ENCODE data around the gene FGGY. TPM values are rescaled to one million over a fixed set of nuclear protein-coding genes. Genes with fewer than 3 reads are reported as not detected.
"Not testable (repeated sequence)": the region's sequence is repeated elsewhere in the genome, so short reads cannot be mapped to it uniquely, and the experiment has no call there.

FGGY gene
- total RNA-seq, 2 donors from 2014 or later: 6.7 to 8.5 TPM

DNA sequence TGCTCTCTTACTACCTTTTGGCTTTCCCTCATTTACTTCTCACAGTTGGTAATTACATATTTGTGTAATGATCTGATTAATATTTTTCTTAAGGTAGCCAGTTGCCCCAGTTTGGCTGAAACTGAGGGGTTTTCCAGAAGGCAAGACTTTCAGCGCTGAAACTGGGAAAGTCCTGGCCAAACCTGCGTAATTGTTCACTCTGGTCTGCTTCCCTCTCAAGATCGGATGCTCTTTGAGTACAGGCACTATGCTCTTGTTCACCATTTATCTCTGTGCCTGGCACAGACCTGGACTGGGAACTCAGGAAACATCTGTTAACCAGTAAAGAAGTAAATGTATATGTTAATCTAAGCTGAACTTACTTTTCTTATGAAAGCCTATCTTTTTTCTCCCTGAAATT, 308.3 kb downstream of the FGGY start:
- DNase-seq (no peak), ATAC-seq (no peak)
- Mint-ChIP-seq H3K27ac (no peak overlapping the region), H3K27me3 (no peaks in the 10 kb centered on the region), H3K36me3 (ENCODE audit: low read depth) (peaks cover 7% of the 10 kb centered on the region), H3K4me3 (no peak overlapping the region), H3K4me1 (peaks cover 2% of the 10 kb centered on the region)
- no peaks in the 10 kb centered on the region for H3K9me3 ChIP-seq (ENCODE audit: control insufficient read depth, low read length, poor library complexity, severe bottlenecking)

DNA sequence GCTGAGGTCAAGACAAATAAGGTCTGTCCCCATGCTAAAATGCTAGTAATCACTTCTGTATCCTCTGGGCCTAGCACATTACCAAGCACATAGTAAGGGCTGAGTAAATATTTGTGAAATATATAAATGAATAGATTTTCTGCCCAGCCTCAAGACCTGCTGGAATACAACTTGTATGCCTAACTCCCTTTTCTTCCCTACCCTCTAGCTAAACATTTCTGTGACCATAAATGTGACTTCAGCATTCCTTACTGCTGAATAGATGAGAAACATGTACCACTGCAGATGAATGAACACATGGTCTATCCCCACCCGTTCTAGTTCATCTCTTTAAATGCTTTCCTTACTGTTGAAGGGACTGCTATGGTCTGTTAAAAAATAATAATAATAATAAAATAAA, 308.9 kb downstream of the FGGY start:
- Mint-ChIP-seq H3K27me3 (no peaks in the 10 kb centered on the region), H3K4me1 (peaks cover 2% of the 10 kb centered on the region), H3K4me3 (no peak overlapping the region), H3K36me3 (ENCODE audit: low read depth) (peaks cover 7% of the 10 kb centered on the region), H3K27ac (no peak overlapping the region)
- no peak for DNase-seq
- H3K9me3 ChIP-seq (ENCODE audit: control insufficient read depth, low read length, poor library complexity, severe bottlenecking): no peaks in the 10 kb centered on the region
- no peak for ATAC-seq

DNA sequence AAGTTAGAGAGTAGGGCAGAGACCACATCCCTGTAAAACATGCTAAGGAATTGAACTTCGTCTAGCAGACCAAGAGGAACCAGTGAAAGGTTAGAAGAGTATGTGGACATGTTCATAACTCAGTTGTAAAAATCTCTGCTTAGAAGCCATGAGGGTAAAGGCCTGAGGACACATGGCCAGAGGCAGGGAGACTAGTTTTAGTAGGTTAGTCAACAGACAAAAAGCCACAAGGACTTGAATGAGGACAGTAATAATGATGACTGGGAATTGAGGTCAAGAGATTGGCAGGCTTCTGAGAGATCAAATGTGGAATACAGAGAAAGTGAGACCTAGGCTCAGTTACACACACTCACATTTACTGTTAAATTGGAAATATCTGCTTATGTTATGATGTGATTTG, 312.4 kb downstream of the FGGY start:
- ATAC-seq (no peak), DNase-seq (no peak)
- no peaks in the 10 kb centered on the region for H3K27me3 Mint-ChIP-seq
- no peak overlapping the region for H3K27ac Mint-ChIP-seq
- H3K9me3 ChIP-seq (ENCODE audit: control insufficient read depth, low read length, poor library complexity, severe bottlenecking): no peaks in the 10 kb centered on the region
- H3K4me1 Mint-ChIP-seq: peaks cover 2% of the 10 kb centered on the region
- peaks cover 7% of the 10 kb centered on the region for H3K36me3 Mint-ChIP-seq (ENCODE audit: low read depth)
- no peak overlapping the region for H3K4me3 Mint-ChIP-seq

DNA sequence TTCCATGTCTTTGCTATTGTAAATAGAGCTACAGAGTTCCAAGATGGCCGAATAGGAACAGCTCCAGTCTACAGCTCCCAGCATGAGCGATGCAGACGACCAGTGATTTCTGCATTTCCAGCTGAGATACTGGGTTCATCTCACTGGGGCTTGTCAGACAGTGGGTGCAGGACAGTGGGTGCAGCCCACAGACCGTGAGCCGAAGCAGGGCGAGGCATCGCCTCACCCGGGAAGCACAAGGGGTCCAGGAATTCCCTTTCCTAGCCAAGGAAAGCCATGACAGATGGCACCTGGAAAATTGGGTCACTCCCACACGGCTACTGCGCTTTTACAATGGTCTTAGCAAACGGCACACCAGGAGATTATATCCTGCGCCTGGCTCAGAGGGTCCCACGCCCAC, 313.6 kb downstream of the FGGY start:
- not testable (repeated sequence) for H3K4me3 Mint-ChIP-seq; DNase-seq; ATAC-seq; H3K27ac Mint-ChIP-seq; H3K36me3 Mint-ChIP-seq (ENCODE audit: low read depth); H3K4me1 Mint-ChIP-seq; H3K9me3 ChIP-seq (ENCODE audit: control insufficient read depth, low read length, poor library complexity, severe bottlenecking); H3K27me3 Mint-ChIP-seq

DNA sequence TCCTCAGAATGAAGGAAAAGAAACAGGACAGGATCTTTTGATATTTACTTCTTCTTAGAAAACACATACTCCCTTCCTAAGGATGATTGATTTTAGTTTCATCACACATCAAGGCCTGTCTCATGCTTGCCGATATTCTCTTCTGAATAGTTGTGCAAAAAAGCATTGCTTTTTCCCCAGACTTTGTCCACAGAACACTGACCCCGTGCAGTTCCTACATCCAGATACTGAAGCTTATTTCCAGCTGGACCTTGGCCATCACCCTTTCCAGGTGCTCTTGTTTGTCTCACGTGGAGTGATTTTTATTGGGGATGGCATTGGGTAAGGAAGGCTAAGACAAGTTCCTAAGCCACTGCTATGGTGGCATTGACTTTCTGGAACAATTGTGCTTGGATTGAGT, 320.5 kb downstream of the FGGY start:
- no peaks in the 10 kb centered on the region for H3K4me1 Mint-ChIP-seq
- no peaks in the 10 kb centered on the region for H3K27me3 Mint-ChIP-seq

DNA sequence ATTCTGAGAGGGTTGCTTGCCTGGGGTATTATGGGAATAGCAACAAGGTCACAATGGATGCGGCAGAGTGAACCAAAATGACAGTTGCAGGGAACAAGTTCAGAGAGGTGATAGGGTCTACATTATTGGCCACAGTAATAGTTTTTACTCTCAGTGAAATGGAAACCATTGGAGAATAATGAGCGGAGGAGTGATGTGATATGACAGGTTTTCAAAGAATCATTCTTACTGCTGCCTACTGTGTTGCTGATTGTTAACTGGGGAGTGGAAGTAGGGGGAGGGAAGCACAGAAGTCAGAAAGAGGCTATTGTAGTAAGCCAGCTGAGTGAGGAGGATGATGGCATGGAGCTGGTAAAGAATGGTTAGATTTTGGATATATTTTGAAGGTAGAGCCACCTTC, 322.7 kb downstream of the FGGY start:
- H3K4me1 Mint-ChIP-seq: no peaks in the 10 kb centered on the region

More for the DNA sequence above, 320.5 kb downstream of the FGGY start:
- peaks cover 5% of the 10 kb centered on the region for H3K36me3 Mint-ChIP-seq (ENCODE audit: low read depth)
- H3K9me3 ChIP-seq (ENCODE audit: control insufficient read depth, low read length, poor library complexity, severe bottlenecking): no peaks in the 10 kb centered on the region
- no peak overlapping the region for H3K4me3 Mint-ChIP-seq
- DNase-seq: no peak
- no peak overlapping the region for H3K27ac Mint-ChIP-seq
- ATAC-seq: no peak

DNA sequence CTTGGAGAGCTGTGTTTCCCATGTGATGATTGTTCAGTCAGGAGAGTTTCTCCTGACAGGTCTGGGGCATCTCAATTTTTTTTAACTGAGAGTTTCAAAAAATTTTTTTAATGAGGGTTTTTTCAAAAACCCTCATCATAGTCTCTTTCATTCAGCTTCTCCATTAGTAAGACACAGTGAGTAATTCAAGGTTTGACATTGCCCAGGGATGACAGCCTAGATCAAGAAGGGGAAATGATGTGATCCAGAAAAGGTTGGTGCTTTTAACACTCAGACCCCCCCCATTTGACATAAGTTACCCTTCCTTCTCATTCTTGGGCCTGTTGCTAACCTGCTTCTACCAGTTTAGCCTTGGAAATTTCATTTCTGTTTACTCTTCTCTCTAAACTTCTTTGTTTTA, 328.5 kb downstream of the FGGY start:
- Mint-ChIP-seq H3K27ac (no peak overlapping the region), H3K27me3 (no peaks in the 10 kb centered on the region), H3K36me3 (ENCODE audit: low read depth) (peaks cover 4% of the 10 kb centered on the region), H3K4me1 (no peaks in the 10 kb centered on the region), H3K4me3 (no peak overlapping the region)
- ATAC-seq (no peak), DNase-seq (no peak)
- H3K9me3 ChIP-seq (ENCODE audit: control insufficient read depth, low read length, poor library complexity, severe bottlenecking): no peaks in the 10 kb centered on the region

More for the DNA sequence above, 322.7 kb downstream of the FGGY start:
- DNase-seq (no peak), ATAC-seq (no peak)
- H3K9me3 ChIP-seq (ENCODE audit: control insufficient read depth, low read length, poor library complexity, severe bottlenecking): no peaks in the 10 kb centered on the region
- Mint-ChIP-seq H3K4me3 (no peak overlapping the region), H3K27me3 (no peaks in the 10 kb centered on the region), H3K27ac (no peak overlapping the region), H3K36me3 (ENCODE audit: low read depth) (peaks cover 7% of the 10 kb centered on the region)

DNA sequence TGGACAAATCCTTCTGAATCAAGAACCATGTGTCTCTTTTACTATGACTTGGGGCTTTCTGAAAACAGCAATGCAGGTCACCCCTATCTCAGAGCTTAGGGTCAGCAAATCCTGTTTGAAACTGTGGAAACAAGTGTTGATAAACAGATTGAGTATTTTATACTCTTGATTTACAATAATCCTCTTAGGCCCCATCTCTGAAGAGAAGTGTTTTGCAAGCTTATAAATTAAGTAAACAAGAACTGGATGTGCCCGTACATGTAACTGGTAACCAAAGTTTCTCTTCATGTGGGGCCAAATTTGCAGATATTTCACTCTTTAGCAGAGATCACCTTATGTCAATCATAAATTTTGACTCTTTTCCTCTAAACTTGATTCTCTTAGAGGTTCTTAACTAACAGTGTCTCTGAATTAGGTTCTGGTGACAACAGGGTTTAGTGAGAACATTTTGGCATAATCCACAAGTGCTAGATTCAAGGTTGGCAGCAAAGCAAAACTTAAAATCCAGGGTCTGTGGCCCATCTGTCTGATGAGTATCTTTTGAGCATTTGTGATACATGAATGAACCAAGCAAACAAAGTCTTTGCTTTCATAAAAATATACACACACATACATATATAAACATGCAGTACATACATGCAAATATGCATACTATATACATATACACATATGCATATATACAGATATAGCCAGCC, 334.8 kb downstream of the FGGY start:
- no peak overlapping the region for H3K4me3 Mint-ChIP-seq
- H3K27me3 Mint-ChIP-seq: no peaks in the 10 kb centered on the region
- DNase-seq (no peak), ATAC-seq (no peak)
- H3K4me1 Mint-ChIP-seq: no peaks in the 10 kb centered on the region
- no peaks in the 10 kb centered on the region for H3K9me3 ChIP-seq (ENCODE audit: control insufficient read depth, low read length, poor library complexity, severe bottlenecking)
- no peaks in the 10 kb centered on the region for H3K36me3 Mint-ChIP-seq (ENCODE audit: low read depth)
- H3K27ac Mint-ChIP-seq: no peak overlapping the region

DNA sequence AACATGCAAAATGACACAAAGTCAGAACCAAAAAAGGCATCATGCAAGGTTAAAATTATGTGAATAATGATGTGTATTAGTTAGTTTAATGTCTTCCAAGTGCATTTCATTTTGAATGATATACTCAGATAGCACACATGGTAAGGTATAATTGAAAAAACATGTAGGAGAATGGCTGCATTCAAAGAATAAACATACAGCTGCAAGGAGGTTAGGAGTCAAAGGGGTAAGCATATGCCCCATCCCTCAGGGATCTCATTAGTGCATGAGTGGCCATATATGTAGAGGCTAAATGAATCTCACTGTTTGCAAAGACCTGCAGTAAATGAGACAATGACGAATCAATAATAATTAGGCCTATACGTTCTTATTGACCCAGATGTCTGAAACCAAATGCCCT, 338.2 kb downstream of the FGGY start:
- Mint-ChIP-seq H3K27me3 (no peaks in the 10 kb centered on the region), H3K27ac (no peak overlapping the region), H3K4me1 (peaks cover 2% of the 10 kb centered on the region), H3K4me3 (no peak overlapping the region), H3K36me3 (ENCODE audit: low read depth) (no peaks in the 10 kb centered on the region)
- no peaks in the 10 kb centered on the region for H3K9me3 ChIP-seq (ENCODE audit: control insufficient read depth, low read length, poor library complexity, severe bottlenecking)
- no peak for DNase-seq
- no peak for ATAC-seq

DNA sequence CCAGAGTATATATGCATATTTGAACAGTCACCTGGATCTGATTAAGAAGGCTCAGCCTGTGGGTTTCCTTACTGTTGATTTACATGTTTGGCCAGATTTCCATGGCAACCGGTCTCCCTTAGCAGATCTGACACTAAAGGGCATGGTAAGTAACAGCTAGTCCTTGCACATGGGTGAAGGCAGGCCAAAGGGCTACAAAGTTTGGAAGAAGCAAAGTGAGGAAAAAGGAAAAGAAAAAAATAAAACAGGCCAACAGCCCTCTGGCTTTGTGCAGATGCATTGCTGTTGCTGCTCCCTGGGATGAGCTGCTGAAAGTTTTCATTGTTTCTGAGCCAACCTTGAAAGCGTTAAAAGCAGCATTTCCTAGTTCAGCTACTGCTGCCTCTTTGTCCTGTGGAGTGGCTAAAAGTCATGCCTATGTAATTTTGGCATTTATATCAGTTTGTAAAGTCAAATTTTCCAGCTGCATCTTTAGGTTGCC, 341.4 kb downstream of the FGGY start:
- no peaks in the 10 kb centered on the region for H3K27me3 Mint-ChIP-seq
- peaks cover 4% of the 10 kb centered on the region for H3K4me1 Mint-ChIP-seq
- no peak overlapping the region for H3K27ac Mint-ChIP-seq
- H3K36me3 Mint-ChIP-seq (ENCODE audit: low read depth): no peaks in the 10 kb centered on the region
- DNase-seq (no peak), ATAC-seq (no peak)
- H3K9me3 ChIP-seq (ENCODE audit: control insufficient read depth, low read length, poor library complexity, severe bottlenecking): no peaks in the 10 kb centered on the region
- H3K4me3 Mint-ChIP-seq: no peak overlapping the region

DNA sequence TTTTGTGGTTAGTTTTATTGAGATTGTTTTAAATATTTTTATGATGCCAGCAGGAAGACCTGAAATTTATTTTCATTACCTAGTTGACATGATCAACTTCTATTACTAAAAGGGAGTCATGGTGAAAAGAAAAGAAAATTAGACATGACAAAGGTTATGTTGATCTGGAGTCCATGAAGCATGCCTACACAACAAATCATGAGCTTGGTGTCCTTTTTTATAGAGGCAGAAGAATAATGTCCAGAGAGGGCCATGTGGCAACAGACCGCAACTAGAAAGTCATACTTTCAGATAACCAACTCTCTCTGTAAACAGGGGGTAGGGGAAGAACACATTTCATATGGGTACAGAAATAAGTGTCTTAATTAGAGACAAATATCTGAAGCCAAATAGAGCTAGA, 342.4 kb downstream of the FGGY start:
- H3K4me3 Mint-ChIP-seq: no peak overlapping the region
- no peaks in the 10 kb centered on the region for H3K36me3 Mint-ChIP-seq (ENCODE audit: low read depth)
- ATAC-seq: no peak
- H3K27ac Mint-ChIP-seq: no peak overlapping the region
- DNase-seq: no peak
- peaks cover 4% of the 10 kb centered on the region for H3K4me1 Mint-ChIP-seq
- H3K9me3 ChIP-seq (ENCODE audit: control insufficient read depth, low read length, poor library complexity, severe bottlenecking): no peaks in the 10 kb centered on the region
- no peaks in the 10 kb centered on the region for H3K27me3 Mint-ChIP-seq

DNA sequence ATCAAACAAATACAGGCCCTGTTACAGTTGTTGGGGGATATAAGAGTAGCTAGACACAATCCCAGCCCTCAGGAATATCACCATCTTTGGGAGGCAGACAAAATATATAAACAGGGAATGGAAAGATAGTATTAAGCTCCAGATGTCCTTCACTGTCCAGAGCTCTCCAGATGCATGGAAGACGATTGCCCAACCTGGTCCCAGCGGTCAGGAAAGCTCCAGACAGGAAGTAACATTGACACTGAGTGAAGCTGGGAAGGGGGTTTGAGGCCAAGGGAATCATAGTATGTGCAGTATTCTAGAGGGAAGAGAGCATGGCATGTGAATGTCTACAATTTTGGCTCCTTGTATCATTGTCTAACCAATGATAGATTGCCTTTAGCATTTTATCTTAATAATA, 344.0 kb downstream of the FGGY start:
- Mint-ChIP-seq H3K36me3 (ENCODE audit: low read depth) (no peaks in the 10 kb centered on the region), H3K27me3 (no peaks in the 10 kb centered on the region), H3K4me1 (peaks cover 4% of the 10 kb centered on the region), H3K27ac (no peak overlapping the region), H3K4me3 (no peak overlapping the region)
- H3K9me3 ChIP-seq (ENCODE audit: control insufficient read depth, low read length, poor library complexity, severe bottlenecking): no peaks in the 10 kb centered on the region
- ATAC-seq (no peak), DNase-seq (no peak)

DNA sequence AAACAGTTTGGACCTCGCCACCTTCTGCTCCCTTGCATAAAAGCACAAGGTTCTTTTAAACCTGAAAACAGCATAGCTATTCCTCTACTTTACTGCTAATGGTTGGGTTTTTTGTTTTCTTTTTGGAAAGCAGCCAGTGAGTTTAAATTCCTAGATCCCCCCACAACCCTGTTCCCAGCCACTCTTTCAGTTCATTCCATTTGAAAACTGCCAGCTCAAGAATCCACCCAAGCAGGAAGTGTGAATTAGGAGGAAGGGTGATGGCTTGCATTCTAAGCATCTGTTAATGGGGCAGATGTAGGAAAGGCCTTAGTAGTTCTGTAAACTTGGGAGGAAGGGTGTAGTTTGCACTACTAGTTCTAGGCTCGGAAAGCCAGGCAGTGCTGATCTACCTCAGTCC, 344.9 kb downstream of the FGGY start:
- H3K27me3 Mint-ChIP-seq: no peaks in the 10 kb centered on the region
- H3K9me3 ChIP-seq (ENCODE audit: control insufficient read depth, low read length, poor library complexity, severe bottlenecking): no peaks in the 10 kb centered on the region
- no peak for ATAC-seq
- H3K36me3 Mint-ChIP-seq (ENCODE audit: low read depth): no peaks in the 10 kb centered on the region
- no peak overlapping the region for H3K4me3 Mint-ChIP-seq
- H3K27ac Mint-ChIP-seq: no peak overlapping the region
- peaks cover 4% of the 10 kb centered on the region for H3K4me1 Mint-ChIP-seq
- DNase-seq: no peak

DNA sequence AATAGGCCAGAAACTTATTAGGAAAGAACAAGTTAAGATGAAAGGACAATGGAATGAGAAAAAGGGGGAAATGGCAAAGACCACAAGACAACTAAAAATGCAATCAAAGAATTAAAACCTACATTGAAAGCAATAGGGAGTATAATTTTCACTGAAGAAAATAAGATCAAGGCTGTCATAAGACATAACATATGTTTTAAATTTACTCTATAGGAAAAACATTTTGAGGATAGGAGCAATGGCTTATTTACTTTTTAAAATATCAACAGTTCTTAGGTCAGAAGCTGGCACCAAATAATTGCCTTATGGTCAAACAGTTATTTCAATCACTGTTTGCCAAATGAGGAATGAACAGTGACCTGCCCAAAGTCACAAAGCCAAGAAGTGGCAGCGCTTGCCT, 346.6 kb downstream of the FGGY start:
- DNase-seq (no peak), ATAC-seq (no peak)
- no peaks in the 10 kb centered on the region for H3K9me3 ChIP-seq (ENCODE audit: control insufficient read depth, low read length, poor library complexity, severe bottlenecking)
- no peak overlapping the region for H3K27ac Mint-ChIP-seq
- no peaks in the 10 kb centered on the region for H3K27me3 Mint-ChIP-seq
- no peaks in the 10 kb centered on the region for H3K36me3 Mint-ChIP-seq (ENCODE audit: low read depth)
- H3K4me1 Mint-ChIP-seq: peaks cover 2% of the 10 kb centered on the region
- no peak overlapping the region for H3K4me3 Mint-ChIP-seq
